Head of caudate nucleus (tissue), 42 donors: Measurements from ENCODE around the gene VPS33B.

Experiments used
- DNase-seq, 42 donors: peaks; one replicate each; pipeline versions ENCODE4 v3.0.0 to v3.0.0-alpha.2; 2020 to 2021; ENCODE audit warnings: mixed read lengths in 7 of 42
- intact Hi-C: fragments of 100-400 bp; cut with DNase I; formaldehyde crosslinking; loops from one replicate; pipeline ENCODE4 v1.15.0; 2022

Gene VPS33B

GRCh38 chr15:90957031-90957790 lies 65.2 kb downstream of the VPS33B start:
- intact Hi-C loops: loop anchor here (5.0 to 10.0 kb wide), 3 partner anchors 68 to 315 kb away; partner anchors contain the start of gene VPS33B
- peak in 22 of 42 donors; percentile 16 to 61 (median 32) for DNase-seq

- intact Hi-C loops: loop anchor here (5.0 to 10.0 kb wide), 3 partner anchors 68 to 316 kb away; partner anchors contain the start of gene VPS33B
- peak in 41 of 42 donors; percentile 49 to 90 (median 80) for DNase-seq
Observed at GRCh38 chr15:90956274-90957030, 65.9 kb downstream of the VPS33B start.

DNA sequence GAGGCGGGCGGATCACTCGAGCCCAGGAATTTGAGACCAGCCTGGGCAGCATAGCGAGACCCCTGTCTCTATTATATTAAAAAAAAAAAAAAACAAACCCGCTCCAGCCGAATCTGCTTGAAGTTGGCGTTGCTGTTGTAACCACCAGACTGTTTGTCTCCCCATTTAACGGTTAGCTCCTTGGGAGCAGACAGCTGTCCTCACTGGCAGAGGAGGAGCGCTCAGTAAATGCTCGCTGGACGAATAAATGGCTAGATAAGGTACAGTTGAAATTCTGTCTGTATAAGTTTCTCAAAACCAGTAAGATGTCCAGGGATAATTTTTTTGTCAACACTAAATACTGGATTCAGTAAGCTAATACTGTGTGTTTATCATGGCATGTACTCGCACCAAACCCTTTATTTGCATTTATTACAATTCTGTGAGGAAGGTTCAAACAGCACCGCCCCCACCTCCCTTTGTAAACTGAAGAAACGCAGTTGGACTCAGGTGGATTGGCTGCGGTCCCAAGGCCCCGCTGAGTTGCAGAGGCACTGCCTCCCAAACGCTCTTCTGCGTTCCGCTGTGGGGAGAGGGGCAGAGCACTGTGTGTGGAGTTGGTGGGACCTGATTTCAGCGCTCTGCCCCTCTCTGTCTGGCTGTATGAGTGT lies 66.6 kb downstream of the VPS33B start:
- no peak for DNase-seq
- intact Hi-C loops: loop anchor here (5.0 to 10.0 kb wide), 3 partner anchors 69 to 317 kb away; partner anchors contain the start of gene VPS33B

GRCh38 chr15:90954712-90955623 lies 67.4 kb downstream of the VPS33B start, which contains the start of gene RCCD1:
Gene RCCD1, plus strand, starts transcription at chr15:90954884. Its CDS starts 1,851 bp downstream, at chr15:90956735.
- peak; percentile 94 to 99 (median 97) for DNase-seq
- intact Hi-C loops: loop anchor here (5.0 to 10.0 kb wide), 3 partner anchors 70 to 317 kb away; partner anchors contain the start of gene VPS33B

GRCh38 chr15:90953947-90954711 lies 68.3 kb downstream of the VPS33B start:
- no peak for DNase-seq

GRCh38 chr15:90952901-90953677 lies 69.3 kb downstream of the VPS33B start:
- DNase-seq: no peak
- intact Hi-C loops: loop anchor here (10.0 kb wide), 1 partner anchor 72 kb away; the partner anchor contains the start of gene VPS33B

More at GRCh38 chr15:90953947-90954711, 68.3 kb downstream of the VPS33B start:
- intact Hi-C loops: loop anchor here (10.0 kb wide), 1 partner anchor 71 kb away; the partner anchor contains the start of gene VPS33B

GRCh38 chr15:90950676-90951075 lies 71.7 kb downstream of the VPS33B start:
- intact Hi-C loops: loop anchor here (10.0 kb wide), 1 partner anchor 74 kb away; the partner anchor contains the start of gene VPS33B
- no peak for DNase-seq

DNA sequence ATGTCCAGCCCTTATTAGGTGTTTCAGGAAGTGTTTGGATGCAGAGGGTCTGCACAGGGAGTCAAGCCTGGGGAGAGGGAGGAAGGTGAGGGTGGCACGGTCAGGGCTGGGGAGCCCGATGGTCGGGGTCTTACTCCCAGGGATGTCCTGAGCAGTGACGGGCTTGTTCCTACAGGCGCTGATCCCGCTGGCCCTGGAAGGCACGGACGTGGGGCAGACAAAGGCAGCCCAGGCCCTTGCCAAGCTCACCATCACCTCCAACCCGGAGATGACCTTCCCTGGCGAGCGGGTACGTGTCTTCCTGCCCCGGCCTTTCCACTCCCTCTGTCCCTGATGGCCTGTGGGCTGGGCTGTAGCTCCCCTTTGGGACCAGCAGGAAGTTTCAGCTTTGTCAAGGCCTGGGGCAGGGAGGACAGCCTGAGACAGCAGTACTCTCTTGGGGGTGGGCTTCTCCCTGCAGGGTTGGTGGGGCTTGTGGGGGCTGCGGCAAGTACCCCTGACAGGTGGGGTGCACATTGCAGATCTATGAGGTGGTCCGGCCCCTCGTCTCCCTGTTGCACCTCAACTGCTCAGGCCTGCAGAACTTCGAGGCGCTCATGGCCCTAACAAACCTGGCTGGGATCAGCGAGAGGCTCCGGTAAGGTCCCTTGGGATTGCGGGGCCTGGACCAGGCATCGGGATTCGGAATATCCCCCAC lies 72.3 kb downstream of the VPS33B start:
- intact Hi-C loops: loop anchor here (10.0 kb wide), 1 partner anchor 75 kb away; the partner anchor contains the start of gene VPS33B
- DNase-seq: no peak
